PC-3 (cell line): ENCODE results near the gene ARHGAP26.

Experiments used
- EZH2 ChIP-seq: fragments of 300-600 bp; sonication (generic); IDR thresholded peaks from one replicate; pipeline ENCODE4 v1.6.1; 2017; ENCODE audit warnings: antibody characterized with exemption, mild to moderate bottlenecking, low read length; ENCODE audit not compliant: unreplicated experiment
- EZH2phosphoT487 ChIP-seq: fragments of 300-600 bp; sonication (generic); IDR thresholded peaks from 2 replicates; pipeline ENCODE4 v1.6.1; 2018; ENCODE audit warnings: mild to moderate bottlenecking, antibody characterized with exemption, low read length, borderline replicate concordance
- TF ChIP-seq, protein P1 (sequence below): fragments of 300-600 bp; sonication (generic); conservative IDR thresholded peaks from 2 replicates; pipeline ENCODE4 v1.5.1; 2017; ENCODE audit warnings: antibody characterized with exemption, low read depth, mild to moderate bottlenecking, low read length

GRCh38 chr5:143251190-143251589 is 481.0 kb downstream of the ARHGAP26 start:
- TF ChIP-seq, protein P1, sequence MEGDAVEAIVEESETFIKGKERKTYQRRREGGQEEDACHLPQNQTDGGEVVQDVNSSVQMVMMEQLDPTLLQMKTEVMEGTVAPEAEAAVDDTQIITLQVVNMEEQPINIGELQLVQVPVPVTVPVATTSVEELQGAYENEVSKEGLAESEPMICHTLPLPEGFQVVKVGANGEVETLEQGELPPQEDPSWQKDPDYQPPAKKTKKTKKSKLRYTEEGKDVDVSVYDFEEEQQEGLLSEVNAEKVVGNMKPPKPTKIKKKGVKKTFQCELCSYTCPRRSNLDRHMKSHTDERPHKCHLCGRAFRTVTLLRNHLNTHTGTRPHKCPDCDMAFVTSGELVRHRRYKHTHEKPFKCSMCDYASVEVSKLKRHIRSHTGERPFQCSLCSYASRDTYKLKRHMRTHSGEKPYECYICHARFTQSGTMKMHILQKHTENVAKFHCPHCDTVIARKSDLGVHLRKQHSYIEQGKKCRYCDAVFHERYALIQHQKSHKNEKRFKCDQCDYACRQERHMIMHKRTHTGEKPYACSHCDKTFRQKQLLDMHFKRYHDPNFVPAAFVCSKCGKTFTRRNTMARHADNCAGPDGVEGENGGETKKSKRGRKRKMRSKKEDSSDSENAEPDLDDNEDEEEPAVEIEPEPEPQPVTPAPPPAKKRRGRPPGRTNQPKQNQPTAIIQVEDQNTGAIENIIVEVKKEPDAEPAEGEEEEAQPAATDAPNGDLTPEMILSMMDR = no peak
- TF ChIP-seq EZH2 (no peak), EZH2phosphoT487 (no peak)
